Activated CD4-positive, CD25-positive, alpha-beta regulatory T cell treated with anti-CD3 and anti-CD28 coated beads, Interleukin-2, amount 50 U/mL, for 72 hours (primary cell): ENCODE data around the gene ORM1.
"Not testable (repeated sequence)": the region's sequence is repeated elsewhere in the genome, so short reads cannot be mapped to it uniquely, and the experiment has no call there.

Experiments used
- DNase-seq: peaks from one replicate; pipeline ENCODE4 v3.0.0; 2021

ORM1 gene

GRCh38 chr9:114322831-114323531 is at the start of gene ORM1:
Gene ORM1 (plus strand): TSS chr9:114323098. CDS start chr9:114323134, 36 bp downstream.
- DNase-seq, result not testable (repeated sequence)

DNA sequence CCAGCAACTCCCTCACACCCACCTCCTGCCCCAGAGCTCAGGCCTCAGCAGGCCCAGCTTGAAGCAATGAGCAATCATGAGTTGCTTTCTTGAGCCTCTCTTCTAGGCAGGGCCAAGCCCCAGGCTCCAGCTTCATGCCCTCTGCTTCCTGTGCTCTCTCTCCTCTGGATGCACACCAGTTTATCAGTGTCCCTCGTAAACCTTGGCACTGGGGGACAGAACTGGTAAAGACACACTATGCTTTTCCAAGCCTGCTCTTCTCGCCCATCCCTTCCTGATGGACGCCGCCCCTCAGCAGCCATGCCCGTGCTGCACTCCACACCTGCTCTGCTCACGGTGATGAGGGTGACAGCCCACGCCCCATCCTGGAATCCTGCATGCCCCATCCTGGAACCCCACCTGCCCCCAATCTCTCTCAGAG is 49.4 kb upstream of the ORM1 start:
- DNase-seq, result no peak

GRCh38 chr9:114274217-114274616 is 48.7 kb upstream of the ORM1 start:
- DNase-seq, result no peak

DNA sequence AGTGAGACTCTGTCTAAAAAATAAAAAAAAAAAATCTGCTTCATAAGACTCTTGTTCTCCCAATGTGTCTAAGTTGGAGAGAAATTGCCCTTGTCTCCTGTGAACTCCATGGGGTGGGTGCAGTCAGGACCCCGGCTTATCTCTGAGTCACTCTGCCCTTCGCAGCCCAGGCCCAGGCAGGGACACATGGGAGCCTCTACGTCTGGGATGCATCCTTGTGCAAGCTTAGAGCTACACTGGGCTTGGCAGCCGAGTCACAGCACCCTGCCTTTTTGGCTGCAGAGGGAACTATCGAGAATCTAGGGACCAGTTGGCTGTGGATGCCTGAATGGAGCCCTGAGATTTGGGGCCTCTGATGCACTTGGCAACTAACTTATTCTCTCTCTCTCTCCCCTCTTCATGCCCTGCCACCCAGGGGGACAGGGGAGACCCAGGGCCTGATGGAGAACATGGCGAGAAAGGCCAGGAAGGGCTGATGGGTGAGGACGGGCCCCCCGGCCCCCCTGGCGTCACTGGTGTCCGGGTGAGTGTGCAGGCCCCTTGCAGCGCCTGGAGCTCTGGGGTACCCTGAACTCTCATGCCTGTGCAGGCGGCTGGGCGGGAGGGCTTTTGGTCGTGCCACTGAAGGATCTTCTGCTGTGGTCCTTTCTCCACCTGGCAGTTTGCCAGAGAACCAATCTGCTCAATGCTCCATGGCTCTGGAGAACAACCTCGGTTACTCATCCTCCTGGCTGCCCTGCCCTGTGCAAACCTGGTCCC is 47.5 kb upstream of the ORM1 start:
- no peak for DNase-seq

GRCh38 chr9:114276908-114277821 is 45.7 kb upstream of the ORM1 start:
- no peak for DNase-seq

DNA sequence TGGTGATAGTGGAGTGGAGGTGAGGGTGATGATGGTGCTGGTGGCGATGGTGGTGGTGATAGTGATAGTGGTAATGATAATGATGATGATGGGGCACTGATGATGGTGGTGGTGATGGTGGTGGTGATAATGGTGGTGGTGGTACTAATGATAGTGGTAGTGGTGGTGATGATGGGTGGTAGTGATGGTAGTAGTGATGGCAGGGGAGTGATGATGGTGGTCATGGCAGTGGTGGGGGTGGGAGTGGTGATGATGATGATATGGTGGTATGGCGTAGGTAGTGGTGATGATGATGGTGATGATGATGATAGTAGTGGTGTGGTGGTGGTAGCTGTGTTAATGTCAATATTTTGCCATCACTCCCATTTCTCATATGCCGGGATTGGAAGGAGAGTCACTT is 44.5 kb upstream of the ORM1 start:
- DNase-seq, result no peak

GRCh38 chr9:114278881-114279570 is 43.9 kb upstream of the ORM1 start:
- DNase-seq, result no peak

- DNase-seq, result no peak
Measured at GRCh38 chr9:114279693-114280092, 43.2 kb upstream of the ORM1 start.

DNA sequence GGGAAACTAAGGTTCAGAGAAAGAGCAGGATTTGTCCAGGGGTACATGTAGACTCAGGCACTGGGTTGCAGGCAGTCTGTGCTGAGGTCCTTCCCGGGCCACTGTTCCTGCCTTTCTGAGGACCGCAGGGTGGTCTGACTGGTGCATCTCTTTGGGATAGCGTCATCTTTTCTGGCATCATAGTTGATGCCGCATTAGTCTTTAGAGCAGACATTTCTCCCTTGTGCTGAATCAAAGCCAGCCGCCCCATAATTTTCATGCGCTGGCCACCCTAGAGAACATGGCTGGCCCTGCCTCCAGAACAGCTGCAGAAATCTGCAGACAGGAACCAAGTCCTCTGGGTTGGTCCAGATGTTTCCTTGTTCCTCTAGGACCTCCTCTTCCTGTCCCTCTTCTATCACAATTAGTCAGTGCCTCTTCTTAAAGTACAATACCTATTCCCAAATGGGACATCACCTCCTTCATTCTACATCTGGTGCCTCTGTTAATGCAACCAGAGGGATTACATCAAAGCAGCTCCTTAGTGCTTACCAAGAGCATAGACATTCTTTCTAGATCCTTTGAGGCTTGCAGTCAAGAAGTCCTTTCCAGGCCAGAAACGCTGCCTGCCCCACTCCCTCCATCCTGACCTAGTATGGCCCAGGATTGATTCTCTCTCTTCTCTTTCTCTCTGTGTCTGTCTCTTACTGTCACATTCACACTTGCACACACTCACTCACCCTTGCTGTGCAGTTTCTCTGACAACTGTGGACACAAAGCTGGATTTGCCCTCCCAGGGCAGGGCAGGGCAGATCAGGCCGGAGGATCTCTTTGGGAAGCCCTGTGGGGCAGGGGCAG is 42.0 kb upstream of the ORM1 start:
- DNase-seq, result no peak

DNA sequence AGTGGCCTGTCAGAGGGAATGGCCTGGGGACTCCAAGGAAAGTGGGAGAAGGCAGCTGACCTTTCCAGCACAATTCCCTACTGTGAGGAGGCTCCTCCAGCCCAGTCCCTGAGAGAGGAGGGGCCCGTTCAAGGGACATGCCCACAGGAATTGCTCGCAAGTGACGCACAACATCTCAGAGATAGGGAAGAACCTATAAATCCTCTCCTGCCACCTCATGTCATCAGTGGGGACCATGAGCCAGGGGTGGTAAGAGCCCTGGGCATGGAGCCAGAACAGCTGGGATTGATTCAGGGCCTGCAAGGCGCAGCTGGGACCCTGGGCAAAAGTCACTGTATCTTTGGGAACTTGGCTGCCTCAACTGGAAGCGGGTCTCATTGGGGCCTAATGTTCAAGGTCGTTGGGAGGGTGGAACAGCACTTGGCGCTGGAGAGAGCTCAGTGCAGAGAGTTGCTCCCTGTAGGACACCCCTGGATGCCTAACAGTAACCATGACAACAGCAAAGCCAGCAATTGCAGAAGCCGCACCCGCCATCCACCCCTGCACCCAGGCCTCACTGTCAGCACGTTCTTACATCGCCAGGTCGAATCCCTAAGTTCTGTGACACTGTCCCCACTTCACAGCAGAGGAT is 41.3 kb upstream of the ORM1 start:
- no peak for DNase-seq

DNA sequence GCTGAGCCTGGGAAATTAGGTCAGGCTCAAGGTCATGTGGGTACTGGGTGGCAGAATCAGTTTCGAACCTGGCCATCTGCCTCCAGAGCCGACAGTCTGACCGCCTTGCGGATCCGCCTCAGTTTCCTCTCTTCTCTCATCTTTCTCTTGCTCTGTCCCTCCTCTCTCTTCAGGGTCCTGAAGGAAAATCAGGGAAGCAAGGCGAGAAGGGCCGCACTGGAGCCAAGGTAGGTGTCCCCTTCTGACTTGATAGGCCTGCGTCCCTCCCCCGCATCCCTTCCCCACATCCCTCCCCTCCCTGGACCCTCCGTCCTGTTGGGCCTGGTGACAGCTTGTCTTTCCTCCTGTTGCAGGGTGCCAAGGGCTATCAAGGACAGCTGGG is 40.8 kb upstream of the ORM1 start:
- no peak for DNase-seq

DNA sequence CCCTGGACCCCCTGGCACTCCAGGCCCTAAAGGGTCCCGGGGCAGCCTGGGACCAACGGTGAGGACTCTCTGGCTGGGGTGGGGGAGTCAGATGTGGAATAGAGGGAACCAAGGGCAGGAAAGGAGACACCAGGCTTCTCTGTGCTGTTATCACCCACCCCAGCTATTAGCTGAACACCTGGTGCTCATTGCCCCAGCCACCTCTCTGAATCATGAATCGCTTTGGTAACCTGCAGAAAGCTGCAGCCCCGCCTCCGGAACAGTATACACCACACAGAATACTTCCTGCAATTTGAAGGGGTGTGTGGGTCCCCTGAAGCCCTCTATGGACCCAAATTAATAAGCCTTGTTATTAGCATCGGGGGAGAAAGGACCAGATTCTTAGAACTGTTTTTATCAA is 40.4 kb upstream of the ORM1 start:
- DNase-seq, result no peak

DNA sequence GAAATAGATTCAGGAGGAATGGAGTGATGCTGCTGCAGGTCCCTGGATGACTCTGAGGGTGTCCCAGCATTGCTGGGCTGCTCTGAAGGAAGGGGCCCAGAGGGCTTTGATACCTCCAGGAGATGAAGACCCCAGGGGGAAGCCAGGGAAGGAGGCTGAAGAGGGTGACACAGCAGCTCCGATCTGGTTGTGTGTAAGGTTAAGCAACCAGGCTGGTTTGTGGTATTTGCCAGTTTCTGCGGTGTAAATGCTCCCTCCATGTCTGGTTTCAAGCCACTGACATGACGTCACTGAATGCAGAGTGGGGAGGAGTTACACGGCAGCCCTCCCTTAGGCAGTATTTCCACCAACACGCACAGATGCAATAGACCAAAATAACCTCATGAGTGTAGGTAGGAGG is 40.0 kb upstream of the ORM1 start:
- DNase-seq, result no peak

DNA sequence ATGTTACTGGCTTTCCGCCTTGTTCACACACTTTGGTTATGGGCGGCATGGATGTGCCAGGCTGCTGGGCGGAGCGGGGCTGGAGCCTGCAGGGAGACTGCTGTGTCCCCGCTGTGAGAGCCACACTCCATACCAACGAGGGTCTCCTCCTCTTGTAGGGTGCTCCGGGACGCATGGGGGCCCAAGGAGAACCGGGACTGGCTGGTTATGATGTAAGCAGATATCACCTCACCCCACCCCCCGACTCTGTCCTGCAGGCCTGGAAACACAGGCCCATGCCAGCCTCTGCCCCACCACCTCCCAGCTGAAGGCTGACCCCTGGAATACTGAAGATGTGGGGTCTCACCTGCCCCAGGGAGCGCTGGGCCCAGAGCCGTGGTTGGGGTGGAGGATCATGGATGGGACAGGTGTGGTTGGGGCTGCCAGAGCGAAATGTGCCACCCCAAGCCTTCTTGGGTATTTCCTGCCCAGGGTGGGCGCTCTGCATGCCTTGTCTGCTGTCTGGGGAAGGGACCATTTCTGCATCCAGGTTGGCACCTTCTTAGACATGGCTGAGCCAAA is 39.3 kb upstream of the ORM1 start:
- DNase-seq, result no peak

- DNase-seq, result no peak
Measured at GRCh38 chr9:114284316-114285060, 38.4 kb upstream of the ORM1 start.

GRCh38 chr9:114285166-114285867 is 37.6 kb upstream of the ORM1 start:
- DNase-seq, result no peak

GRCh38 chr9:114286146-114286679 is 36.7 kb upstream of the ORM1 start:
- no peak for DNase-seq

- DNase-seq, result no peak
Measured at GRCh38 chr9:114287001-114287762, 35.7 kb upstream of the ORM1 start.

DNA sequence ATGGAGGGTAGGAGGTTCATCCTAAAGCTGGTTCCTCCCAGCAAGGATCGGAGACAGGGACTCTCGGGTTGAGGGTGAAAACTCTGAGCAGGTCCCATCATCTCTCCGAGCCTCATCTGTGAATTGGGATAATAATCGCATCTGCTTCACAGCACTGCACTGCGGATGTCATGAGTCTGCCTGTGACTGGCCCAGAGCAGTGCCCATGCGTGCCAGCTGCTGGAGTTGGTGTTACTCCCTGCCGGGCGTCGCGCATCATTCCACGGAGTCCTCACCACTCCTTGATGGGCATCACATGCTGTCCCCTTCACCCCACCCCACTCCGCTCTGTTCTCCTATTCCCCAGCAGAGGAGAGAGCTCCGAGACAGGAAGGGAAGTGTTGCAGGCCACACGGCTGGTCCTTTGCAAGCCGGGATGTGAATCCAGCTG is 35.1 kb upstream of the ORM1 start:
- no peak for DNase-seq
